GM13977 (cell line): ENCODE measurements around the gene PLXDC1.

Experiments
- DNase-seq: peaks from one replicate; pipeline ENCODE4 v3.0.0; 2012; ENCODE audit warnings: low spot score
- CTCF ChIP-seq: IDR thresholded peaks from 2 replicates; pipeline ENCODE4 v1.5.1; 2012; ENCODE audit warnings: mild to moderate bottlenecking, control low read depth; ENCODE audit not compliant: insufficient read depth; ENCODE audit errors: extremely low read depth, missing control alignments
- in situ Hi-C: fragments of 300-500 bp; cut with MboI; formaldehyde crosslinking; loops from one replicate; pipeline ENCODE4 v1.12.0; 2022; ENCODE audit warnings: low sequenced_read_pairs, low pct_unique_long_range_greater_than_20kb, mixed read lengths, inconsistent platforms; ENCODE audit not compliant: unreplicated experiment

PLXDC1 gene

GRCh38 chr17:39150104-39150634 is 1.3 kb downstream of the PLXDC1 start:
- DNase-seq = no peak
- in situ Hi-C loops = loop anchor here (10.0 kb wide), 1 partner anchor 165 kb away; no protein-coding TSS in a partner anchor
- no peak for TF ChIP-seq CTCF

DNA sequence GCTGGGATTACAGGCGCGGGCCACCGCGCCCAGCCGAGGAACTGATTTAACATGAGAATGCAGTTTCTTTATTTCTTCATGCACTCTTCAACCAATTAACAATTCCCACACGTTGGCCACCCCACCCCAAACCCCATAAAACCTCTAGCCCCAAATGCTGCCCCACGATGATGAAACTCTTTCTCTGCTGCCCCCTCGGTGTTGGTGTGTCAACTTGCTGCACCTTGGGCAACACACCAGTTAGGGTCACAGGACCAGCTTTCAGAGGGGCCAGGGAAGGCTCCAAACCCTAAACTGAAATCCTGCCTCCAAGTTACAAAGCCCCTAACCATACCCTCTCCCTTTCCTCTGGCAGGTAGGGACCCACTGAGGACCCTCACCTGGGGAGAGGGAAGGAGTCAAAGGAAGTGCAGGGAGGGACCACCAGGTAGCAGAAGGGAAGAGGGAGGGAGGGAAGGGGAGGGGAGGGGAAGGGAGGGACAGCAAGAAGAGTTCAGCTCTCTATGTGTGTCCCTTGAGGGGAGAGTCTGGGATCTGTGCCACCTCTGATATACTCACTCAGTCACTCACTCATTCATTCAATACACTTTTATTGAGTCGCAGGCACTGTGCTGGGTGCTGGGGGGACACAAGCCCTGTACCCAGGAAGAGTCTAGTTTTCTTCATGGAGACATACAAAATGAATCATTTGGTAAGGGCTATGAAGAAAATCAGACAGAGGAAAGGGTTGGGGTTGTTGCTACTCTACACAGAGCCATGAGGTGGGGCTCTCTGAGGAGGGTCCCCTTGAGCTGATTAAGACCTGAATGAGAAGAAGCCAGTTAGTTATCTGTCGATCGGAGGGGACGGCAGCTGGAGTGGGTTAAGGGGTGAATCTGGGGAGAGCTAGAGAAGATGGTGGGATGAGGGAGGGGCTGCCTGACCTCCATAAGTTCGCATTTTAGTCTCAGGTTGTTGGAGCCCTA is 3.9 kb downstream of the PLXDC1 start:
- no peak for TF ChIP-seq CTCF
- DNase-seq = no peak
- in situ Hi-C loops = no loop called here

DNA sequence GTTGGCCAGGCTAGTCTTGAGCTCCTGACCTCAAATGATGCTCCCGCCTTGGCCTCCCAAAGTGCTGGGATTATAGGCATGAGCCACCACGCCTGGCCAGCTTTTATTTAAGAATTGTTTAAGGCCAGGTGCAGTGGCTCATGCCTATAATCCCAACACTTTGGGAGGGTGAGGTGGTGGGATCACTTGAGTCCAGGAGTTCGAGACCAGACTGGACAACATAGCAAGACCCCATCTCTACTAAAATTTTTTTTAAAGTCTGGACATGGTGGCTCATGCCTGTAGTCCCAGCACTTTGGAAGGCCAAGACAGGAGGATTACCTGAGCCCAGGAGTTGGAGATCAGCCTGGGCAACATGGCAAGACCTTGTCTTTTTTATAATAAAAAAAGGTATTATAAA is 5.2 kb downstream of the PLXDC1 start:
- no peak for DNase-seq
- in situ Hi-C loops = no loop called here
- TF ChIP-seq CTCF = no peak

- DNase-seq = no peak
- no peak for TF ChIP-seq CTCF
- in situ Hi-C loops = no loop called here
Measured at GRCh38 chr17:39145143-39145542, 6.3 kb downstream of the PLXDC1 start.

GRCh38 chr17:39144416-39144840 is 7.0 kb downstream of the PLXDC1 start:
- in situ Hi-C loops = no loop called here
- no peak for DNase-seq
- no peak for TF ChIP-seq CTCF

DNA sequence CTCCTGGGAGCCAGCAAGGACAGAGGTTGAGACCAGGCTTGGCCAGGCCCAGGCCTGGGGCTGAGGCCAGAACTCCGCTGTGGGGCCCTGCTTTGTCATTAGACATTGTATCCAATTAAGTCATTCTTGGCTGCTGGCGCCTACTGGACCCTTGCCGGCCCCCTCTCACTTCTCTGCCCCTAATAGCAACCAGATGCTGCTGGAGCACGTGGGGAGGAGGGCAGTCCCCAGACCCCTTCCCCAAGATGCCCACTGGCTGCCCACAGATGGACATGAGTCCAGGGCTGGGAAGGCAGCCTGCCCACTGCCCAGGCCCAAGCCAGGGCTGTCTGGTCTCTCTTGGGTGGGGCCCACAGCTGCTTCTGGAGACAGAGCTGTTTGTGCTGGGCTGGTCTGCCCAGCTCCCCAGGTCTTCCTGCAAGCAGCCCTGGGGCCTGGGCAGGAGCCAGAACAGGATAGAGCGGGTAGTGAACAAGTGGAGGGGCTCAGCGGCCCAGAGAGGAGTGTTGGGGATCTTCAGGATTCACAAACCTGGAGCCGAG is 7.8 kb downstream of the PLXDC1 start:
- no peak for DNase-seq
- TF ChIP-seq CTCF = no peak
- in situ Hi-C loops = no loop called here
